ENCODE measurements around the gene PKMYT1.

DNA sequence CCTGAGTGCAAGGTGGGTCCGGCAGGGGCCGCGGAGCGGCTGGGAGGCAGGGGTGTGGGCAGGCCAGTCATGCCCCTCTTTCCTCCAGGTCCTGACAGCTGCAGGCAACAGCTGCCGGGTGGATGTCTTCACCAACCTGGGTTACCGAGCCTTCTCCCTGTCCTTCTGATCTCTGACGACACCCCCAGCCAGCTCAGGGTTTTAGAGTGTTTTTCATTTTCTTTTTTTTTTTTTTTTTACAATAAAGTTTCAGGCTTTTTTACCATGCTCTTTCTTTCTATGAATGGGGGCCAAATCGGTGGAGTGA lies 47.2 kb upstream of the PKMYT1 start:
- TF ChIP-seq GATA2 (IDR thresholded peaks at IDR 0.05; ENCODE audit: low read depth, low read length) = no peak
- TF ChIP-seq GATA3 (IDR thresholded peaks at IDR 0.05; ENCODE audit: low read depth, low read length) = no peak
